H9 (cell line): ENCODE results near the gene TNIK. TPM values are rescaled to one million over a fixed set of nuclear protein-coding genes. Genes with fewer than 3 reads are reported as not detected.

Source experiments
- DNase-seq: peaks from one replicate; pipeline ENCODE4 v3.0.0-alpha.2; 2017
- H2AFZ ChIP-seq: one replicate; pipeline ENCODE4 v1.6.1; 2013; ENCODE audit warnings: mild to moderate bottlenecking, low read length, control low read depth, moderate library complexity
- H2AK5ac ChIP-seq: 2 replicates; pipeline ENCODE4 v1.6.1; 2013; ENCODE audit warnings: low read length, control low read depth, mixed read lengths; ENCODE audit not compliant: insufficient read length
- H2BK120ac ChIP-seq: one replicate; pipeline ENCODE4 v1.6.1; 2013; ENCODE audit warnings: low read depth, mild to moderate bottlenecking, low read length, control low read depth, inconsistent platforms; ENCODE audit not compliant: poor library complexity, severe bottlenecking
- H2BK12ac ChIP-seq: 2 replicates; pipeline ENCODE4 v1.6.1; 2013; ENCODE audit warnings: low read length, control low read depth, mixed read lengths, low read depth; ENCODE audit not compliant: insufficient read length
- H2BK15ac ChIP-seq: 2 replicates; pipeline ENCODE4 v1.6.1; 2013; ENCODE audit warnings: low read depth, low read length, control low read depth
- H2BK20ac ChIP-seq: one replicate; pipeline ENCODE4 v1.6.1; 2013; ENCODE audit warnings: low read depth, mild to moderate bottlenecking, low read length, control low read depth, inconsistent platforms; ENCODE audit not compliant: poor library complexity, severe bottlenecking
- H2BK5ac ChIP-seq: 2 replicates; pipeline ENCODE4 v1.6.1; 2013; ENCODE audit warnings: low read length, control low read depth, mixed read lengths; ENCODE audit not compliant: insufficient read length
- H3K14ac ChIP-seq: 2 replicates; pipeline ENCODE4 v1.6.1; 2013; ENCODE audit warnings: low read length, control low read depth; ENCODE audit not compliant: insufficient read depth
- H3K18ac ChIP-seq: 2 replicates; pipeline ENCODE4 v1.6.1; 2013; ENCODE audit warnings: low read depth, mild to moderate bottlenecking, mixed read lengths, low read length, control low read depth; ENCODE audit not compliant: insufficient read length
- H3K23ac ChIP-seq: 2 replicates; pipeline ENCODE4 v1.6.1; 2013; ENCODE audit warnings: low read length, control low read depth, mixed read lengths, low read depth; ENCODE audit not compliant: insufficient read length
- H3K23me2 ChIP-seq: 2 replicates; pipeline ENCODE4 v1.6.1; 2013; ENCODE audit warnings: low read depth, mild to moderate bottlenecking, mixed read lengths, low read length, control low read depth; ENCODE audit not compliant: insufficient read length, poor library complexity, severe bottlenecking
- H3K27ac ChIP-seq: 2 replicates; pipeline ENCODE4 v1.5.1; 2013; ENCODE audit warnings: low read length, control low read depth, mixed read lengths, low read depth; ENCODE audit not compliant: insufficient read length
- H3K27me3 ChIP-seq: 2 replicates; pipeline ENCODE4 v1.6.1; 2013; ENCODE audit warnings: low read length, control low read depth, inconsistent platforms; ENCODE audit not compliant: insufficient read depth
- H3K4ac ChIP-seq: 2 replicates; pipeline ENCODE4 v1.6.1; 2013; ENCODE audit warnings: low read depth, mild to moderate bottlenecking, control low read depth, inconsistent platforms, low read length, moderate library complexity
- H3K4me1 ChIP-seq: 2 replicates; pipeline ENCODE4 v1.6.1; 2013; ENCODE audit warnings: low read length, control low read depth, inconsistent platforms; ENCODE audit not compliant: insufficient read depth
- H3K4me2 ChIP-seq: 2 replicates; pipeline ENCODE4 v1.6.1; 2013; ENCODE audit warnings: low read length, control low read depth, mixed read lengths; ENCODE audit not compliant: insufficient read length, insufficient read depth
- H3K56ac ChIP-seq: 2 replicates; pipeline ENCODE4 v1.6.1; 2013; ENCODE audit warnings: low read depth, mild to moderate bottlenecking, mixed read lengths, low read length, control low read depth; ENCODE audit not compliant: insufficient read length
- H3K79me1 ChIP-seq: 2 replicates; pipeline ENCODE4 v1.6.1; 2013; ENCODE audit warnings: low read depth, mild to moderate bottlenecking, moderate library complexity, low read length, control low read depth, inconsistent platforms; ENCODE audit not compliant: insufficient read depth, poor library complexity, severe bottlenecking
- H3K79me2 ChIP-seq: 2 replicates; pipeline ENCODE4 v1.6.1; 2013; ENCODE audit warnings: low read length, control low read depth, inconsistent platforms; ENCODE audit not compliant: insufficient read depth
- H3K9ac ChIP-seq: 2 replicates; pipeline ENCODE4 v1.6.1; 2013; ENCODE audit warnings: low read length, control low read depth, mixed read lengths; ENCODE audit not compliant: insufficient read length; ENCODE audit errors: extremely low read depth
- H3K9me3 ChIP-seq: one replicate; pipeline ENCODE4 v1.6.1; 2013; ENCODE audit warnings: low read depth, low read length, inconsistent platforms; ENCODE audit not compliant: control insufficient read depth
- H3T11ph ChIP-seq: one replicate; pipeline ENCODE4 v1.6.1; 2013; ENCODE audit warnings: mild to moderate bottlenecking, low read length, control low read depth, inconsistent platforms
- H4K20me1 ChIP-seq: one replicate; pipeline ENCODE4 v1.6.1; 2013; ENCODE audit not compliant: control insufficient read depth, insufficient read length, insufficient read depth
- H4K5ac ChIP-seq: 2 replicates; pipeline ENCODE4 v1.6.1; 2013; ENCODE audit warnings: low read depth, mild to moderate bottlenecking, mixed read lengths, low read length, control low read depth; ENCODE audit not compliant: insufficient read length
- H4K8ac ChIP-seq: replicated peaks from 2 replicates; pipeline ENCODE4 v1.6.1; 2013; ENCODE audit warnings: low read length, control low read depth, mixed read lengths, low read depth; ENCODE audit not compliant: insufficient read length
- H4K91ac ChIP-seq: 2 replicates; pipeline ENCODE4 v1.6.1; 2013; ENCODE audit warnings: low read depth, mild to moderate bottlenecking, moderate library complexity, mixed read lengths, low read length, control low read depth; ENCODE audit not compliant: insufficient read length
- H3K27ac Mint-ChIP-seq, 3 experiments: 2 replicates in 2 of 3; 3 replicates in 1 of 3; pipeline ENCODE4 v1.8.0; 2020 to 2021; ENCODE audit warnings: mixed read lengths in 3 of 3, mild to moderate bottlenecking in 1 of 3, moderate library complexity in 1 of 3
- H3K27me3 Mint-ChIP-seq: 2 replicates; pipeline ENCODE4 v1.8.0; 2021; ENCODE audit warnings: low read depth, mild to moderate bottlenecking, moderate library complexity, mixed read lengths
- H3K36me3 Mint-ChIP-seq, 3 experiments: 2 replicates in 2 of 3; 3 replicates in 1 of 3; pipeline ENCODE4 v1.8.0; 2020 to 2021; ENCODE audit warnings: low read depth in 3 of 3, mixed read lengths in 3 of 3; ENCODE audit not compliant: insufficient read depth in 1 of 3
- H3K4me1 Mint-ChIP-seq, 2 experiments: 2 replicates each; pipeline ENCODE4 v1.8.0; 2020; ENCODE audit warnings: mixed read lengths in 2 of 2
- H3K4me3 Mint-ChIP-seq, 2 experiments: 2 replicates in 1 of 2; 3 replicates in 1 of 2; pipeline ENCODE4 v1.8.0; 2020 to 2021; ENCODE audit warnings: mild to moderate bottlenecking in 2 of 2, mixed read lengths in 2 of 2, moderate library complexity in 1 of 2
- H3K9me3 Mint-ChIP-seq, 2 experiments: 2 replicates in 1 of 2; 3 replicates in 1 of 2; pipeline ENCODE4 v1.8.0; 2020; ENCODE audit warnings: mild to moderate bottlenecking in 2 of 2, mixed read lengths in 2 of 2, moderate library complexity in 1 of 2
- WGBS: extraction: QIAGEN DNeasy Blood & Tissue Kit; methylation state at CpG from one replicate; pipeline ENCODE4 v1.1.7; 2013; ENCODE audit warnings: missing lambda C conversion rate, low lambda C conversion rate, mixed read lengths; ENCODE audit not compliant: insufficient read length; ENCODE audit errors: extremely low coverage; 5-methylcytosine and 5-hydroxymethylcytosine counted together
- total RNA-seq: library from RNA; stranded (reverse); gene quantifications from 2 replicates; pipeline ENCODE4 v1.2.1, GENCODE V29; 2021
- TF ChIP-seq, protein P1 (sequence below): fragments of 200-600 bp; sonication (generic); conservative IDR thresholded peaks from 3 replicates; pipeline ENCODE4 v1.8.0; 2021; ENCODE audit warnings: antibody characterized with exemption, mild to moderate bottlenecking

Gene TNIK
- total RNA-seq, 1 experiment from 2014 or later: 15.9 TPM

GRCh38 chr3:171286580-171287249 lies 173.5 kb downstream of the TNIK start:
- Mint-ChIP-seq H3K4me3 (no peak overlapping the region; a peak in 1 of 5 replicates), H3K4me1 (peaks cover 8 to 20% of the 10 kb centered on the region in 2 experiments), H3K9me3 (no peaks in the 10 kb centered on the region), H3K27me3 (no peaks in the 10 kb centered on the region), H3K36me3 (no peaks in the 10 kb centered on the region; a peak in 1 of 7 replicates), H3K27ac (no peak overlapping the region)
- no peak overlapping the region for H3K27ac ChIP-seq
- H2BK5ac ChIP-seq: no peak overlapping the region
- H3K9ac ChIP-seq: no peak overlapping the region
- H3K14ac ChIP-seq: no peak overlapping the region
- H3K23me2 ChIP-seq: no peaks in the 10 kb centered on the region
- H4K5ac ChIP-seq: no peak overlapping the region
- no peak overlapping the region for H3K18ac ChIP-seq
- H3K9me3 ChIP-seq: no peaks in the 10 kb centered on the region
- no peak overlapping the region for H4K8ac ChIP-seq
- H2BK15ac ChIP-seq: no peak overlapping the region
- H3T11ph ChIP-seq: no peak overlapping the region
- no peaks in the 10 kb centered on the region for H3K27me3 ChIP-seq
- H2AK5ac ChIP-seq: no peak overlapping the region
- H2AFZ ChIP-seq: no peak overlapping the region
- H3K23ac ChIP-seq: no peak overlapping the region
- no peaks in the 10 kb centered on the region for H3K79me1 ChIP-seq
- no peak overlapping the region for H3K4me2 ChIP-seq
- H4K20me1 ChIP-seq: no peaks in the 10 kb centered on the region
- H4K91ac ChIP-seq: no peak overlapping the region
- no peak overlapping the region for H3K56ac ChIP-seq
- no peak overlapping the region for H3K4ac ChIP-seq
- no CpG with 5 or more reads among the region's 1 CpG for WGBS
- TF ChIP-seq, protein P1, sequence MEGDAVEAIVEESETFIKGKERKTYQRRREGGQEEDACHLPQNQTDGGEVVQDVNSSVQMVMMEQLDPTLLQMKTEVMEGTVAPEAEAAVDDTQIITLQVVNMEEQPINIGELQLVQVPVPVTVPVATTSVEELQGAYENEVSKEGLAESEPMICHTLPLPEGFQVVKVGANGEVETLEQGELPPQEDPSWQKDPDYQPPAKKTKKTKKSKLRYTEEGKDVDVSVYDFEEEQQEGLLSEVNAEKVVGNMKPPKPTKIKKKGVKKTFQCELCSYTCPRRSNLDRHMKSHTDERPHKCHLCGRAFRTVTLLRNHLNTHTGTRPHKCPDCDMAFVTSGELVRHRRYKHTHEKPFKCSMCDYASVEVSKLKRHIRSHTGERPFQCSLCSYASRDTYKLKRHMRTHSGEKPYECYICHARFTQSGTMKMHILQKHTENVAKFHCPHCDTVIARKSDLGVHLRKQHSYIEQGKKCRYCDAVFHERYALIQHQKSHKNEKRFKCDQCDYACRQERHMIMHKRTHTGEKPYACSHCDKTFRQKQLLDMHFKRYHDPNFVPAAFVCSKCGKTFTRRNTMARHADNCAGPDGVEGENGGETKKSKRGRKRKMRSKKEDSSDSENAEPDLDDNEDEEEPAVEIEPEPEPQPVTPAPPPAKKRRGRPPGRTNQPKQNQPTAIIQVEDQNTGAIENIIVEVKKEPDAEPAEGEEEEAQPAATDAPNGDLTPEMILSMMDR: no peak
- no peak for DNase-seq
- H2BK12ac ChIP-seq: no peak overlapping the region
- H2BK120ac ChIP-seq: no peak overlapping the region
- peaks cover 4% of the 10 kb centered on the region; the same call in 1 of the 2 replicates for H3K79me2 ChIP-seq
- H2BK20ac ChIP-seq: no peak overlapping the region
- peaks cover 3% of the 10 kb centered on the region for H3K4me1 ChIP-seq
